RWPE2 (cell line): ENCODE data around the gene ZC3H12D.
"Not testable (repeated sequence)": the region's sequence is repeated elsewhere in the genome, so short reads cannot be mapped to it uniquely, and the experiment has no call there.

ENCODE experiments used
- ATAC-seq: fragments of 200-7000 bp; cut with Tn5 transposase; 3 replicates; pipeline ENCODE4 v1.9.1; 2021; ENCODE audit warnings: low read depth
- DNase-seq: peaks from one replicate; pipeline ENCODE4 v3.0.0-alpha.2; 2020; ENCODE audit warnings: low spot score
- H3K27ac ChIP-seq: fragments of 450-650 bp; 2 replicates; pipeline ENCODE4 v1.5.1; 2017; ENCODE audit warnings: mild to moderate bottlenecking; ENCODE audit not compliant: poor library complexity, severe bottlenecking
- H3K27me3 ChIP-seq: fragments of 250-450 bp; sonication (Bioruptor Pico); 2 replicates; pipeline ENCODE4 v1.5.1; 2021; ENCODE audit warnings: mild to moderate bottlenecking, moderate library complexity; ENCODE audit not compliant: insufficient read depth, poor library complexity, severe bottlenecking
- H3K36me3 ChIP-seq: fragments of 250-450 bp; sonication (Bioruptor Pico); 2 replicates; pipeline ENCODE4 v1.5.1; 2020; ENCODE audit warnings: low read depth, mild to moderate bottlenecking, moderate library complexity
- H3K4me1 ChIP-seq: fragments of 250-450 bp; sonication (Bioruptor Pico); 2 replicates; pipeline ENCODE4 v1.5.1; 2021; ENCODE audit warnings: mild to moderate bottlenecking, moderate library complexity; ENCODE audit not compliant: insufficient read depth, poor library complexity, severe bottlenecking
- H3K4me3 ChIP-seq: fragments of 250-450 bp; sonication (Bioruptor Pico); 2 replicates; pipeline ENCODE4 v1.5.1; 2021; ENCODE audit warnings: mild to moderate bottlenecking, moderate library complexity; ENCODE audit not compliant: severe bottlenecking
- H3K9me3 ChIP-seq: fragments of 250-450 bp; sonication (Bioruptor Pico); 2 replicates; pipeline ENCODE4 v1.5.1; 2021; ENCODE audit warnings: mild to moderate bottlenecking, moderate library complexity; ENCODE audit not compliant: severe bottlenecking
- TF ChIP-seq, protein P1 (sequence below): fragments of 450-650 bp; IDR thresholded peaks from one replicate; pipeline ENCODE4 v1.5.1; 2017; ENCODE audit warnings: mild to moderate bottlenecking, moderate library complexity; ENCODE audit not compliant: poor library complexity, severe bottlenecking

ZC3H12D gene

DNA sequence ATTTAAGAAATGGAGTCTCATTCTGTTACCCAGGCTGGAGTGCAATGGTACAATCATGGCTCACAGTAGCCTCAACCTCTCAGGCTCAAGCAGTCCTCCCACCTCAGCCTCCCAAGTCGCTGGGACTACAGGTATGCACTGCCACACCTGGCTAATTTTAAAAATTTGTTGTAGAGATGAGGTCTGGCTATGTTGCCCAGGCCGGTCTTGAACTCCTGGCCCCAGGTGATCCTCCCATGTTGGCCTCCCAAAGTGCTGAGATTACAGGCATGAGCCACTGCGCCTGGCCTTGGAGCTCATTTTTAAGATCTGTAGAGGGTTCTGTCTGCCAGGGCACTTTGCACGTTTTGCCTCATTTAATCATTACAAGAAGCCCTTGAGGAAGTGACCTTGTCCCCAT is 17.5 kb downstream of the ZC3H12D start:
- TF ChIP-seq, protein P1, sequence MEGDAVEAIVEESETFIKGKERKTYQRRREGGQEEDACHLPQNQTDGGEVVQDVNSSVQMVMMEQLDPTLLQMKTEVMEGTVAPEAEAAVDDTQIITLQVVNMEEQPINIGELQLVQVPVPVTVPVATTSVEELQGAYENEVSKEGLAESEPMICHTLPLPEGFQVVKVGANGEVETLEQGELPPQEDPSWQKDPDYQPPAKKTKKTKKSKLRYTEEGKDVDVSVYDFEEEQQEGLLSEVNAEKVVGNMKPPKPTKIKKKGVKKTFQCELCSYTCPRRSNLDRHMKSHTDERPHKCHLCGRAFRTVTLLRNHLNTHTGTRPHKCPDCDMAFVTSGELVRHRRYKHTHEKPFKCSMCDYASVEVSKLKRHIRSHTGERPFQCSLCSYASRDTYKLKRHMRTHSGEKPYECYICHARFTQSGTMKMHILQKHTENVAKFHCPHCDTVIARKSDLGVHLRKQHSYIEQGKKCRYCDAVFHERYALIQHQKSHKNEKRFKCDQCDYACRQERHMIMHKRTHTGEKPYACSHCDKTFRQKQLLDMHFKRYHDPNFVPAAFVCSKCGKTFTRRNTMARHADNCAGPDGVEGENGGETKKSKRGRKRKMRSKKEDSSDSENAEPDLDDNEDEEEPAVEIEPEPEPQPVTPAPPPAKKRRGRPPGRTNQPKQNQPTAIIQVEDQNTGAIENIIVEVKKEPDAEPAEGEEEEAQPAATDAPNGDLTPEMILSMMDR = no peak
- ATAC-seq (no peak), DNase-seq (no peak)
- H3K4me3 ChIP-seq = no peak overlapping the region
- no peak overlapping the region for H3K27ac ChIP-seq
- H3K9me3 ChIP-seq = no peaks in the 10 kb centered on the region
- H3K36me3 ChIP-seq = no peaks in the 10 kb centered on the region
- no peaks in the 10 kb centered on the region for H3K27me3 ChIP-seq
- H3K4me1 ChIP-seq = no peaks in the 10 kb centered on the region

DNA sequence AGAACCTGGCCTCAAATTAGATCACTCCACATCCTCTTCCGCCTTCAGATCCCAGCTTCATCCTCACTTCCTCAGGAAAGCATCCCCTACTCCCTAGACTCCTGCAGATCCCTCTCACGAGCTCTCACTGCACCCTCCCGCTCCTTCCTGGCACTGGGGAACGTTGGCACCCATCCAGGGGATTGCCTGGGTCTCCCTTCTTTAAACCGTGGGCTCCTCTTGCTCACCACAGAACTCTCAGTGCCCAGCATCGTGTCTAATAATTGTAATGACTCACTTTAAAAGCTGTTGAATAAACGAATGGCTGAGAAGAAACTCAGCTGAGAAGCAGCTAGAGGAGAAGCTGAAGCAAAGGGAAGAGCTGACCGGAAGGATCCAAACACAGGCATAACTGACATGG is 20.4 kb downstream of the ZC3H12D start:
- no peak for DNase-seq
- TF ChIP-seq, protein P1 = no peak
- H3K27ac ChIP-seq = no peak overlapping the region
- no peak overlapping the region for H3K4me3 ChIP-seq
- no peak for ATAC-seq
- no peaks in the 10 kb centered on the region for H3K4me1 ChIP-seq
- H3K9me3 ChIP-seq = no peaks in the 10 kb centered on the region
- H3K27me3 ChIP-seq = no peaks in the 10 kb centered on the region
- H3K36me3 ChIP-seq = no peaks in the 10 kb centered on the region

DNA sequence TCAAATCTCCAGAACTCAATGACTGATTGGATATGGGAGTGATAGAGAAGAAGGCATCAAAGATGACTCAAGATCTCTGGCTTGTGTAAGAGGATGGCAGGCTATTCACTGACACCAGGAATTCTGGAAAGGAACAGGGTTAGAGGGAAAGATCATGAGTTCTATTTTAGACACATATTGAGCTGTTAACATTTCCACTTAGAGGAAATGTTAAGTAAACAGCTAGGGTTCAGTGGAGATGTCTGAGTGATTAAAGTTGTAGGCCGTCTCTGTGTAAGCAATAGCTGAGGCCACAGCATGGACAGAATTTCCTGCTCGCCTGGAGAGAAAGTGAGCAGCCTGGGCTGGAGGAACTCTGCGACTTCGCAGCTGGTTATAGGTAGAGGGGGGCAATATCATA is 21.0 kb downstream of the ZC3H12D start:
- DNase-seq = no peak
- H3K4me1 ChIP-seq = no peaks in the 10 kb centered on the region

DNA sequence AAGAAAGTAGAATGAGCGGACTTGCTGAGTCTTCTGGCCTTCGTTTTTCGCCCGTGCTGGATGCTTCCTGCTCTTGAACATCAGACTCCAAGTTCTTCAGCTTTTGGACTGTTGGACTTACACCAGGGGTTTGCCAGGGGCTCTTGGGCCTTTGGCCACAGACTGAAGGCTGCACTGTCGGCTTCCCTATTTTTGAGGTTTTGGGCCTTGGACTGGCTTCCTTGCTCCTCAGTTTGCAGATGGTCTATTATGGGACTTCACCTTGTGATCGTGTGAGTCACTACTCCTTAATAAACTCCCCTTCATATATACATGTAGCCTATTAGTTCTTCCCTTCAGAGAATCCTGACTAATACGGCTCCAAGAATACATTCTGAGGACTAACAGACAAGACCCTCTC is 22.1 kb downstream of the ZC3H12D start:
- not testable (repeated sequence) for H3K27ac ChIP-seq, H3K36me3 ChIP-seq, DNase-seq, H3K4me1 ChIP-seq, H3K4me3 ChIP-seq, ATAC-seq, H3K27me3 ChIP-seq, H3K9me3 ChIP-seq

More for the DNA sequence above, 21.0 kb downstream of the ZC3H12D start:
- Histone ChIP-seq H3K27me3 (no peaks in the 10 kb centered on the region), H3K36me3 (no peaks in the 10 kb centered on the region), H3K9me3 (no peaks in the 10 kb centered on the region), H3K4me3 (no peak overlapping the region), H3K27ac (no peak overlapping the region)
- TF ChIP-seq, protein P1 = no peak
- ATAC-seq = no peak

DNA sequence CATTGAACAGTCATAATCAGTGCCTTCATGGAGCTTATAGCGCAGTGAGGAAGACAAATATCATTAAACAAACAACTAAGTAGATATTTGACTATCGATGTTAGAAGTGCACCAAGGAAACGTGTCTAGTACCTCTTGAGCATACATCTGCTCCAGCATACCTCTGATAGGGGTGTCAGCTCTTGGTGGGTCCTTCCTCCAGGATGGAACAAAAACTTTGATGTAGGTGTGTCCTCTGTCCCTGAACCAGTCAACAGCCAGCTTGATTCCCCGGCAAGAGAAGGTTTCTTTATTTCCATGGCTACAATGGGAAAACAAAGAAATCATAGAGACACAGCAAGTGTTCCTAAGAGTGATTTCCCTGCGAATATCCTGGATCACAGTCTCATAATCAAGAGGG is 23.1 kb downstream of the ZC3H12D start:
- Histone ChIP-seq H3K27ac (no peak overlapping the region), H3K27me3 (no peaks in the 10 kb centered on the region), H3K4me1 (no peaks in the 10 kb centered on the region), H3K4me3 (no peak overlapping the region), H3K9me3 (no peaks in the 10 kb centered on the region), H3K36me3 (no peaks in the 10 kb centered on the region)
- ATAC-seq = no peak
- no peak for DNase-seq
- TF ChIP-seq, protein P1 = no peak

DNA sequence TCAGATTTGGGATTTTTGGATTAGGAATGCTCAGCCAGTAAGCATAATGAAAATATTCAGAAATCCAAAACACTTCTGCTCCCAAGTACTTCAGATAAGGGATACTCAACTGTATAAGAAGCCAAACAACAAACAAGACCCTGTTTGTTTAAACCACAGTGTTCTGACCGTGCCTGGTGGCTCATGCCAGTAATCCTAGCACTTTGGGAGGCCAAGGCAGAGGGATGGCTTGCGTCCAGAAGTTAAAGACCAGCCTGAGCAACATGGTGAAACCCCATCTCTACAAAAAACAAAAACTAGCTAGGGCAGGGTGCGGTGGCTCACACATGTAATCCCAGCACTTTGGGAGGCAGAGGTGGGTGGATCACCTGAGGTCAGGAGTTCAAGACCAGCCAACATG is 24.6 kb downstream of the ZC3H12D start:
- H3K36me3 ChIP-seq, H3K27me3 ChIP-seq, H3K4me3 ChIP-seq, DNase-seq, ATAC-seq, H3K4me1 ChIP-seq, H3K27ac ChIP-seq, H3K9me3 ChIP-seq: not testable (repeated sequence)
